GM21723 (cell line): ENCODE measurements around the gene SYT4.

Experiments used
- ATAC-seq: cut with Tn5 transposase; IDR thresholded peaks from one replicate; pipeline ENCODE4 v1.9.1; 2021; ENCODE audit warnings: mild to moderate bottlenecking, moderate library complexity; ENCODE audit not compliant: unreplicated experiment

Gene SYT4

GRCh38 chr18:43220691-43221090 is 56.6 kb downstream of the SYT4 start:
- ATAC-seq, result no peak
